HL-60/S4 treated with phorbol 12-myristate 13-acetate at 8.2 ng/mL for 4 days and 3 days (cell line): ENCODE measurements around the gene STKLD1.
"Not testable (repeated sequence)": the region's sequence is repeated elsewhere in the genome, so short reads cannot be mapped to it uniquely, and the experiment has no call there.

Experiments
- in situ Hi-C: fragments of 300-500 bp; cut with MboI; formaldehyde crosslinking; loops from 2 replicates; pipeline ENCODE4 v1.15.0; 2022; ENCODE audit warnings: low sequenced_read_pairs

STKLD1 gene

GRCh38 chr9:133375724-133376654, at the start of gene STKLD1, which contains the start of gene SURF4:
TSS of gene STKLD1 (plus strand) at chr9:133376366. CDS start at chr9:133376474, 108 bp downstream.
TSS of gene SURF4 (minus strand) at chr9:133376060. CDS start at chr9:133375969, 91 bp downstream.
- in situ Hi-C loops, result no loop called here

- in situ Hi-C loops, result not testable (repeated sequence)
Measured at GRCh38 chr9:133327021-133327420, 49.1 kb upstream of the STKLD1 start.

- in situ Hi-C loops, result no loop called here
Measured at GRCh38 chr9:133327834-133328484, 48.2 kb upstream of the STKLD1 start.

GRCh38 chr9:133329306-133330156, 46.6 kb upstream of the STKLD1 start:
- in situ Hi-C loops, result not testable (repeated sequence)

- in situ Hi-C loops, result no loop called here
Measured at GRCh38 chr9:133331221-133331620, 44.9 kb upstream of the STKLD1 start.

- in situ Hi-C loops, result no loop called here
Measured at GRCh38 chr9:133331641-133332380, 44.4 kb upstream of the STKLD1 start.

GRCh38 chr9:133332381-133332730, 43.8 kb upstream of the STKLD1 start:
- in situ Hi-C loops, result no loop called here

- in situ Hi-C loops, result no loop called here
Measured at GRCh38 chr9:133333011-133333410, 43.2 kb upstream of the STKLD1 start.

- in situ Hi-C loops, result no loop called here
Measured at GRCh38 chr9:133333566-133333965, 42.6 kb upstream of the STKLD1 start.

- in situ Hi-C loops, result no loop called here
Measured at GRCh38 chr9:133334161-133334560, 42.0 kb upstream of the STKLD1 start.

- in situ Hi-C loops, result not testable (repeated sequence)
Measured at GRCh38 chr9:133334888-133335287, 41.3 kb upstream of the STKLD1 start.

- in situ Hi-C loops, result no loop called here
Measured at GRCh38 chr9:133335924-133336811, 40.0 kb upstream of the STKLD1 start, which contains the start of gene SURF6. TSS of gene SURF6 (minus strand) at chr9:133336188. CDS start at chr9:133336132, 56 bp downstream.

GRCh38 chr9:133339641-133340040, 36.5 kb upstream of the STKLD1 start:
- in situ Hi-C loops, result no loop called here

- in situ Hi-C loops, result no loop called here
Measured at GRCh38 chr9:133340256-133340655, 35.9 kb upstream of the STKLD1 start.

- in situ Hi-C loops, result no loop called here
Measured at GRCh38 chr9:133340916-133341315, 35.2 kb upstream of the STKLD1 start.

- in situ Hi-C loops, result no loop called here
Measured at GRCh38 chr9:133341369-133342068, 34.6 kb upstream of the STKLD1 start.

- in situ Hi-C loops, result no loop called here
Measured at GRCh38 chr9:133342069-133342406, 34.1 kb upstream of the STKLD1 start.

GRCh38 chr9:133342570-133342969, 33.6 kb upstream of the STKLD1 start:
- in situ Hi-C loops, result no loop called here

- in situ Hi-C loops, result no loop called here
Measured at GRCh38 chr9:133344071-133344470, 32.1 kb upstream of the STKLD1 start.
